Chondrocyte (in vitro differentiated cells): Measurements from ENCODE around the gene ARL5A. TPM values are rescaled to one million over a fixed set of nuclear protein-coding genes. Genes with fewer than 3 reads are reported as not detected.

Experiments
- DNase-seq: peaks from one replicate; pipeline ENCODE4 v3.0.0; 2021; ENCODE audit warnings: mixed read lengths, low spot score
- H3K27ac Mint-ChIP-seq: one replicate; pipeline ENCODE4 v1.8.0; 2021; ENCODE audit warnings: mild to moderate bottlenecking, moderate library complexity, mixed read lengths; ENCODE audit not compliant: unreplicated experiment
- H3K27me3 Mint-ChIP-seq: 2 replicates; pipeline ENCODE4 v1.8.0; 2021; ENCODE audit warnings: low read depth, mixed read lengths
- H3K36me3 Mint-ChIP-seq: 2 replicates; pipeline ENCODE4 v1.8.0; 2021; ENCODE audit warnings: low read depth, mixed read lengths
- H3K4me1 Mint-ChIP-seq: 2 replicates; pipeline ENCODE4 v1.8.0; 2021; ENCODE audit warnings: low read depth, mild to moderate bottlenecking, mixed read lengths
- H3K4me3 Mint-ChIP-seq: one replicate; pipeline ENCODE4 v1.8.0; 2021; ENCODE audit warnings: mild to moderate bottlenecking, moderate library complexity, mixed read lengths; ENCODE audit not compliant: unreplicated experiment
- H3K9me3 Mint-ChIP-seq: 2 replicates; pipeline ENCODE4 v1.8.0; 2021; ENCODE audit warnings: low read depth, mixed read lengths
- total RNA-seq: library from RNA; stranded (reverse); gene quantifications from 3 replicates; pipeline ENCODE4 v1.2.1, GENCODE V29; 2021
- TF ChIP-seq, protein P1 (sequence below): fragments of 200-600 bp; sonication (generic); IDR thresholded peaks from 2 replicates; pipeline ENCODE4 v1.5.0; 2021; ENCODE audit warnings: antibody characterized with exemption, mild to moderate bottlenecking, moderate library complexity

ARL5A gene
- total RNA-seq, 1 donor from 2014 or later, result 39.8 TPM

DNA sequence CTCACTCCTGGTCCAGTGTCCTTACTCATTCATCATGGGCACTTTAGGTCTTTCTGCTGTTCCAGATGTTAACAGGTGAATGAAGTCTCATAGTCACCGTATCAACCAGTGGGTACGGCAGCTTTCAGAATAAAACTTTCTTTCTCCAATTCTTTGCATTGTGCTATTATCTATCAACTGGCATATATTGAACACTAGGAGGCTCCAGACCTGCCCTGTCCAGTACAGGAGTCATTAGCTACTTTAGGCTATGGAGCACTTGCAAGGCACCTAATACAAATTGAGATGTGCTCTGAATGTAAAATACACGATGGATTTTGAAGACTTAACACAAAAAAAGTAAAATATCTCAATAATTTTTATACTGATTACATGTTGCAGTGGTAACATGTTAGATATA, 50.7 kb downstream of the ARL5A start:
- Mint-ChIP-seq H3K27me3 (no peaks in the 10 kb centered on the region), H3K9me3 (peaks cover 2% of the 10 kb centered on the region), H3K36me3 (peaks cover 39% of the 10 kb centered on the region), H3K4me3 (no peak overlapping the region), H3K4me1 (peaks cover 14% of the 10 kb centered on the region), H3K27ac (no peak overlapping the region)
- DNase-seq, result no peak
- TF ChIP-seq, protein P1, sequence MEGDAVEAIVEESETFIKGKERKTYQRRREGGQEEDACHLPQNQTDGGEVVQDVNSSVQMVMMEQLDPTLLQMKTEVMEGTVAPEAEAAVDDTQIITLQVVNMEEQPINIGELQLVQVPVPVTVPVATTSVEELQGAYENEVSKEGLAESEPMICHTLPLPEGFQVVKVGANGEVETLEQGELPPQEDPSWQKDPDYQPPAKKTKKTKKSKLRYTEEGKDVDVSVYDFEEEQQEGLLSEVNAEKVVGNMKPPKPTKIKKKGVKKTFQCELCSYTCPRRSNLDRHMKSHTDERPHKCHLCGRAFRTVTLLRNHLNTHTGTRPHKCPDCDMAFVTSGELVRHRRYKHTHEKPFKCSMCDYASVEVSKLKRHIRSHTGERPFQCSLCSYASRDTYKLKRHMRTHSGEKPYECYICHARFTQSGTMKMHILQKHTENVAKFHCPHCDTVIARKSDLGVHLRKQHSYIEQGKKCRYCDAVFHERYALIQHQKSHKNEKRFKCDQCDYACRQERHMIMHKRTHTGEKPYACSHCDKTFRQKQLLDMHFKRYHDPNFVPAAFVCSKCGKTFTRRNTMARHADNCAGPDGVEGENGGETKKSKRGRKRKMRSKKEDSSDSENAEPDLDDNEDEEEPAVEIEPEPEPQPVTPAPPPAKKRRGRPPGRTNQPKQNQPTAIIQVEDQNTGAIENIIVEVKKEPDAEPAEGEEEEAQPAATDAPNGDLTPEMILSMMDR, result peak; percentile 41

DNA sequence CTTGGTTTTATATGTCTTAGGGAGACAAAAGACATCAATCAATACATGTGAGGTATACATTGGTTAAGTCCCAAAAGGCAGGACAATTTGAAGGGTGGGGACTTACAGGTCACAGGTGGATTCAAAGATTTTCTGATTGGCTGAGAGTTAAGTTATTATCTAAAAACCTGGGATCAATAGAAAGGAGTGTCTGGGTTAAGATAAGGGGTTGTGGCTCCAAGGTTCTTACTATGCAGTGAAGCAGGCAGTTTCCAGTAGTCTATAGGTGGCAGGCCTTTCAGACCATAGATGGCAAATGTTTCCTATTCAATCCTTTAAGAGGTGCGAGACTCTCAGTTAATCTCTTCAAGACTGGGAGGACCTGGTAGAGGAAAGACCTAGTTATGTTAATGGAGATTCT, 51.9 kb downstream of the ARL5A start:
- H3K4me1 Mint-ChIP-seq, result peaks cover 14% of the 10 kb centered on the region
- H3K4me3 Mint-ChIP-seq, result no peak overlapping the region
- no peaks in the 10 kb centered on the region for H3K27me3 Mint-ChIP-seq
- H3K36me3 Mint-ChIP-seq, result peaks cover 38% of the 10 kb centered on the region
- H3K9me3 Mint-ChIP-seq, result peaks cover 2% of the 10 kb centered on the region
- no peak for DNase-seq
- TF ChIP-seq, protein P1, result no peak
- H3K27ac Mint-ChIP-seq, result no peak overlapping the region

DNA sequence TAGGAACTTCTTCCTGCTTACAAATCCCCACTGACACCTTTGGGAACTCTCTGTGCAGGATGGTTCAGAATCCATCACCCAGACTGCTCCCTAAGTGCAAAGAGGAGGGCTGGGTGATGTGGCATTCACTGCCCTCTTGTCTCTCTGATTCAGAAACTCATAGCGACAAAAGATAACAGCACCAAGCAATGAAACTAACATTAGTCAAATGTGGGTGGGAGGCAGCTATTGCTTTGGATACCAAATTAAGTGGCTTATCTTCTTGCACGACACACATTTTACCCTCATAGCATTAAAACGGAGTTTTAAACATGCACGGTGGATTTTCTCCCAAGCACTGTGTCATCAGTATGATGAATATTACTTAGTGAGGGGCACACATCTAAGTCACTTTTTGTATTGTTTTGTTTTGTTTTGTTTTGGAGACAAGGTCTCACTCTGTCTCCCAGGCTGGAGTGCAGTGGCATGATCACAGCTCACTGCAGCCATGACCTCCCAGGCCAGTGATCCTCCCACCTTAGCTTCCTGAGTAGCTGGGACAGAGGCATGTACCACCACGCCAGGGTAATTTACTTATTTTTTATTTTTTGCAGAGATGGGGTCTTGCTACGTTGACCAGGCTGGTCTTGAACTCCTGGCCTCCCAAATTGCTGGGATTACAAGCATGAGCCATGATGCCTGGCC, 53.0 kb downstream of the ARL5A start:
- TF ChIP-seq, protein P1, result no peak
- peak overlapping the region; percentile 68 for H3K27ac Mint-ChIP-seq
- H3K9me3 Mint-ChIP-seq, result peaks cover 2% of the 10 kb centered on the region
- no peak for DNase-seq
- peaks cover 34% of the 10 kb centered on the region for H3K36me3 Mint-ChIP-seq
- no peak overlapping the region for H3K4me3 Mint-ChIP-seq
- H3K27me3 Mint-ChIP-seq, result no peaks in the 10 kb centered on the region
- peaks cover 14% of the 10 kb centered on the region for H3K4me1 Mint-ChIP-seq

DNA sequence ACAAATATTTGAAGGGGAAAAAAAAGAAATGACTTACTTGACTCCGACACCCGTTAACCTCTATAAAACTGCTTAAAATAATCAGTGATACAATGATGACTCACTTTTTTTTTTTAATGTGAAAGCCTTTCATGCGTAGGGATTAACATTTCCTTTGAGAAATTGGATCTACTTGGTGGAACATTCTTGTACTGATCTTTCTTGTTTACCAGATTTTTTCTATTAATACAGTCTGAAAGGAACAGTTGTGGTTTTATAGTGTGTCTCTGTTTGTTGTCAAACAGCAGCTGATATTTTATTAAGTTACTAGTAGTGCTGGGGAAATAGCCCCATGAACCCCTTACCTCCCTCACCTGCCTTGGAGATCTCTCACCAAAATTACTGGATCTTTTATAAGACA, 53.7 kb downstream of the ARL5A start:
- Mint-ChIP-seq H3K27me3 (no peaks in the 10 kb centered on the region), H3K9me3 (peaks cover 5% of the 10 kb centered on the region), H3K4me1 (peaks cover 14% of the 10 kb centered on the region), H3K36me3 (peaks cover 31% of the 10 kb centered on the region), H3K4me3 (no peak overlapping the region), H3K27ac (peak overlapping the region; percentile 68)
- no peak for DNase-seq
- TF ChIP-seq, protein P1, result no peak

DNA sequence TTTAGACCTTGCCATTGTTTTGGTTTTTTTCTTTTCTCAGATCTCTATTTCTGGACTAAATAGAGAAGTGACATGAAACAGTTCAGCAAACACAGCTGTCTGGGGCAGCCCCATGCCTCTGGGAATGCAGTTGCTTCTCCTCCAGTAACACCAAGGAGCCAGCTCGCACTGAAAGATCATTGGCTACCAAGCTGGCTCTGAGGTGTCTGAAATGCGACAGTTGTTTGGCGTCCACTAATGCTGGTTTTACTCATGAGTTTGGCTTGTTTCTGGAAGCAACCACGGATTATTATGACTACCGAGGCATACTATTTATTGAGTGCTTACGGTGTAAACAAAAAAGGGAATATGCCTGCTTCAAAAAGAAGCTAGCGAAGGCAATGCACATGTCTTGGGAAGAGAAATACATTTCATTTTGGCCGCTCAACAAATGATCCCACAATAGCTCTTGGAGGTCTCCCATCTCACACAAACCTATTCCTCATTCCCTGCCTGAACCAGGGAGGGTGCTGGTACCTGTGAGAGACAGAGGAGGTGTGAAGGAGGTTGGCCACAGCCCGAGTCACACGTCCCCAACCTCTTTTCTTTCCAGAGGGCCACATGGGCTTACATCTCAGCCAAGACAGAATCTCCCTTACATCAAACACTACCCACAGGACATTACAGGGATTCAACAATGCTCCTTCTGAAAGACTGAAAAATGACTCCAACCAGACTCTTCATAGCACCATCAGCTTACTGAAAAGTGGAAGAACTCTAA, 56.4 kb downstream of the ARL5A start:
- H3K4me3 Mint-ChIP-seq, result no peak overlapping the region
- no peaks in the 10 kb centered on the region for H3K27me3 Mint-ChIP-seq
- TF ChIP-seq, protein P1, result no peak
- peaks cover 2% of the 10 kb centered on the region for H3K9me3 Mint-ChIP-seq
- H3K27ac Mint-ChIP-seq, result no peak overlapping the region
- no peak for DNase-seq
- H3K36me3 Mint-ChIP-seq, result peaks cover 17% of the 10 kb centered on the region
- peaks cover 23% of the 10 kb centered on the region for H3K4me1 Mint-ChIP-seq
